IMR-90 (cell line): ENCODE results near the gene EPHB1. TPM values are rescaled to one million over a fixed set of nuclear protein-coding genes. Genes with fewer than 3 reads are reported as not detected.

Experiments used
- ATAC-seq: fragments of 200-7000 bp; cut with Tn5 transposase; 2 replicates; pipeline ENCODE4 v1.9.1; 2020; ENCODE audit warnings: low read depth, mild to moderate bottlenecking, moderate library complexity
- BruUV-seq: library from RNA; stranded (reverse); fragments of 400-500 nt; replicated peaks from 2 replicates; lab custom pipeline; 2021; lab: Mats Ljungman, UMichigan
- CTCF ChIA-PET: fragments of 300-600 bp; formaldehyde crosslinking; extraction: SDS; loops from one replicate; lab custom pipeline; 2021; ENCODE audit warnings: antibody characterized with exemption; lab: Yijun Ruan, JAX
- POLR2A ChIA-PET: fragments of 300-600 bp; sonication (Branson Sonifier 250); formaldehyde crosslinking; loops from one replicate; lab custom pipeline; 2022; ENCODE audit warnings: antibody characterized with exemption; ENCODE audit not compliant: unreplicated experiment; lab: Charles Lee
- DNase-seq: peaks from one replicate; pipeline ENCODE4 v3.0.0; 2013
- H2AFZ ChIP-seq: replicated peaks from 2 replicates; pipeline ENCODE3; 2013; ENCODE audit warnings: low read length, mild to moderate bottlenecking; ENCODE audit not compliant: poor library complexity
- H2AK5ac ChIP-seq: 2 replicates; pipeline ENCODE4 v1.6.1; 2013; ENCODE audit warnings: low read depth, low read length, inconsistent platforms
- H2AK9ac ChIP-seq: replicated peaks from 2 replicates; pipeline ENCODE3; 2013; ENCODE audit warnings: mild to moderate bottlenecking, low read depth, low read length, moderate library complexity; ENCODE audit not compliant: poor library complexity
- H2BK120ac ChIP-seq: 2 replicates; pipeline ENCODE4 v1.6.1; 2013; ENCODE audit warnings: low read depth, low read length, inconsistent platforms
- H2BK15ac ChIP-seq: 3 replicates; pipeline ENCODE4 v1.6.1; 2013; ENCODE audit warnings: low read depth, low read length, inconsistent platforms
- H2BK20ac ChIP-seq: 2 replicates; pipeline ENCODE4 v1.6.1; 2013; ENCODE audit warnings: low read depth, mild to moderate bottlenecking, inconsistent platforms, low read length, moderate library complexity
- H2BK5ac ChIP-seq: 2 replicates; pipeline ENCODE4 v1.6.1; 2013; ENCODE audit warnings: mild to moderate bottlenecking, low read depth, low read length, inconsistent platforms; ENCODE audit not compliant: poor library complexity, severe bottlenecking
- H3K14ac ChIP-seq: replicated peaks from 2 replicates; pipeline ENCODE4 v1.6.1; 2013; ENCODE audit warnings: low read depth, low read length, inconsistent platforms
- H3K18ac ChIP-seq: 2 replicates; pipeline ENCODE4 v1.6.1; 2013; ENCODE audit warnings: low read depth, low read length, control low read depth
- H3K23ac ChIP-seq: 2 replicates; pipeline ENCODE4 v1.6.1; 2013; ENCODE audit warnings: low read depth, low read length, inconsistent platforms
- H3K27ac ChIP-seq: 2 replicates; pipeline ENCODE4 v1.5.1; 2013; ENCODE audit warnings: mild to moderate bottlenecking, control low read depth, low read length; ENCODE audit not compliant: insufficient read depth
- H3K27me3 ChIP-seq: 2 replicates; pipeline ENCODE4 v1.6.1; 2013; ENCODE audit warnings: low read length; ENCODE audit not compliant: control insufficient read depth, insufficient read depth
- H3K36me3 ChIP-seq: 2 replicates; pipeline ENCODE4 v1.6.1; 2013; ENCODE audit warnings: low read length, mixed read lengths; ENCODE audit not compliant: control insufficient read depth, insufficient read depth
- H3K4ac ChIP-seq: 2 replicates; pipeline ENCODE4 v1.6.1; 2013; ENCODE audit warnings: low read depth, low read length, inconsistent platforms
- H3K4me1 ChIP-seq: 2 replicates; pipeline ENCODE4 v1.6.1; 2013; ENCODE audit warnings: low read length, mixed read lengths; ENCODE audit not compliant: control insufficient read depth, insufficient read depth
- H3K4me2 ChIP-seq: 2 replicates; pipeline ENCODE4 v1.6.1; 2013; ENCODE audit warnings: low read depth, mild to moderate bottlenecking, control low read depth, low read length, moderate library complexity
- H3K4me3 ChIP-seq: 2 replicates; pipeline ENCODE4 v1.5.1; 2013; ENCODE audit warnings: low read depth, mild to moderate bottlenecking, control low read depth, low read length, moderate library complexity; ENCODE audit not compliant: insufficient read depth
- H3K56ac ChIP-seq: 2 replicates; pipeline ENCODE4 v1.6.1; 2013; ENCODE audit warnings: low read length, inconsistent platforms; ENCODE audit not compliant: insufficient read depth; ENCODE audit errors: extremely low read depth
- H3K79me1 ChIP-seq, 2 experiments: 2 replicates each; pipeline ENCODE4 v1.6.1; 2013; ENCODE audit warnings: low read length in 2 of 2, inconsistent platforms in 1 of 2, low read depth in 1 of 2
- H3K9ac ChIP-seq: 2 replicates; pipeline ENCODE4 v1.6.1; 2013; ENCODE audit warnings: low read depth, low read length, control low read depth
- H3K9me1 ChIP-seq: 2 replicates; pipeline ENCODE4 v1.6.1; 2013; ENCODE audit warnings: low read length, inconsistent platforms; ENCODE audit not compliant: insufficient read depth
- H3K9me3 ChIP-seq: 2 replicates; pipeline ENCODE4 v1.6.1; 2013; ENCODE audit warnings: low read length; ENCODE audit not compliant: control insufficient read depth, insufficient read depth
- H4K20me1 ChIP-seq: 2 replicates; pipeline ENCODE4 v1.6.1; 2013; ENCODE audit warnings: low read length, inconsistent platforms; ENCODE audit not compliant: insufficient read depth
- H4K5ac ChIP-seq: 2 replicates; pipeline ENCODE4 v1.6.1; 2013; ENCODE audit warnings: mild to moderate bottlenecking, low read depth, low read length, control low read depth
- H4K8ac ChIP-seq, 2 experiments: 2 replicates each; pipeline ENCODE4 v1.6.1; 2013; ENCODE audit warnings: low read depth in 2 of 2, low read length in 2 of 2, control low read depth in 1 of 2, inconsistent platforms in 1 of 2
- H4K91ac ChIP-seq: 2 replicates; pipeline ENCODE4 v1.6.1; 2013; ENCODE audit warnings: low read depth, low read length, inconsistent platforms; ENCODE audit not compliant: insufficient read depth
- BHLHE40 ChIP-seq: fragments of 150-350 bp; IDR thresholded peaks from 2 replicates; pipeline ENCODE4 v1.6.1; 2016; ENCODE audit warnings: mild to moderate bottlenecking, low read depth, low read length
- MXI1 ChIP-seq: IDR thresholded peaks from 2 replicates; pipeline ENCODE4 v1.6.1; 2012; ENCODE audit warnings: low read depth, mild to moderate bottlenecking, low read length, moderate library complexity, borderline replicate concordance
- RAD21 ChIP-seq: IDR thresholded peaks from 2 replicates; pipeline ENCODE4 v1.6.1; 2012; ENCODE audit warnings: low read length, improper control_type of control experiment
- whole genome bisulfite sequencing, 2 experiments: methylation state at CpG; one replicate each; pipeline versions ENCODE4 v1.1.5 to v1.1.7; 2013; ENCODE audit warnings: missing lambda C conversion rate in 2 of 2; ENCODE audit not compliant: insufficient read length in 1 of 2; ENCODE audit errors: extremely low coverage in 2 of 2; 5-methylcytosine and 5-hydroxymethylcytosine counted together
- dilution Hi-C: fragments of 300-500 bp; cut with HindIII; formaldehyde crosslinking; loops from one replicate; pipeline ENCODE4 v1.14.3; 2018; ENCODE audit warnings: low sequenced_read_pairs; ENCODE audit not compliant: unreplicated experiment
- in situ Hi-C: fragments of 300-500 bp; cut with MboI; formaldehyde crosslinking; loops from 3 replicates; pipeline ENCODE4 v1.14.3; 2019; ENCODE audit warnings: low sequenced_read_pairs, inconsistent platforms, mixed read lengths
- intact Hi-C: fragments of 100-400 bp; cut with micrococcal nuclease; formaldehyde crosslinking; loops from 2 replicates; pipeline ENCODE4 v1.10.0; 2022
- polyA plus RNA-seq, 3 experiments: library from polyadenylated mRNA; depleted of rRNA; stranded (reverse); fragments of >200 nt; gene quantifications; 2 replicates each; pipeline ENCODE4 v1.2.3, GENCODE V29; 2012; ENCODE audit warnings: low replicate concordance in 1 of 3
- total RNA-seq: library from RNA; depleted of rRNA; stranded (reverse); fragments of >200 nt; gene quantifications from 2 replicates; pipeline ENCODE4 v1.2.3, GENCODE V29; 2012
- TF ChIP-seq, protein P1 (sequence below): fragments of 150-350 bp; IDR thresholded peaks from 2 replicates; pipeline ENCODE4 v1.6.1; 2016; ENCODE audit warnings: low read depth, mild to moderate bottlenecking, low read length, moderate library complexity, borderline replicate concordance

The EPHB1 gene
- total and polyA plus RNA-seq, 2 of the 4 experiments (the other 2 are of a cell fraction), result 0.17 to 0.36 TPM

DNA sequence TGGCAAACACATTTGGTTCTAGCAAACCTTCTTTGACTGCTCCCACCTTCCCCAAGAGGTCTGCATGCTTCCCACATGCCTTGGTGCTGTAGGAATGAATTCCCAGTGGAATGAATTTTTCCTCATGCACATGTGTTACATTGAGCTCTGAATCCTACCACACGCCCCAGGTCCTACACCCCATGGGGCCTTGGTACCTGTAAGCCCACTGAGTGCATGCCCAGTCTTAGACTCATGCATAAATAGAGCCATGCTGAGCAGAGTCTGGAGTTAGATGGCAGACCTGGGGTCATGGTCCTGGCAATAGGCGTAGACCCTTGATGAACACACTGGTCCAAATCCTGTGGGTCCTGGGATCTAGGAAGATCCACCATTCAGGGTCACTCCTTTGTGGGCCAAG, 81.8 kb downstream of the EPHB1 start:
- dilution Hi-C loops (no loop called here), in situ Hi-C loops (no loop called here), intact Hi-C loops (no loop called here)
- Histone ChIP-seq H3K9ac (no peak overlapping the region), H3K27me3 (no peaks in the 10 kb centered on the region), H4K8ac (no peak overlapping the region), H2BK15ac (no peak overlapping the region), H3K4me1 (no peaks in the 10 kb centered on the region), H2AFZ (no peak overlapping the region), H2BK20ac (no peak overlapping the region), H2AK5ac (no peak overlapping the region), H3K18ac (no peak overlapping the region), H3K36me3 (no peaks in the 10 kb centered on the region), H3K4me3 (no peak overlapping the region), H3K9me3 (no peaks in the 10 kb centered on the region), H4K5ac (no peak overlapping the region), H3K4me2 (no peak overlapping the region), H3K79me1 (no peaks in the 10 kb centered on the region), H3K27ac (no peak overlapping the region), H3K4ac (no peak overlapping the region), H2BK120ac (no peak overlapping the region), H4K20me1 (no peaks in the 10 kb centered on the region), H3K23ac (no peak overlapping the region), H3K9me1 (no peaks in the 10 kb centered on the region), H2AK9ac (no peak overlapping the region), H3K56ac (no peak overlapping the region), H4K91ac (no peak overlapping the region), H2BK5ac (no peak overlapping the region), H3K14ac (no peak overlapping the region)
- DNase-seq (no peak), ATAC-seq (no peak)
- TF ChIP-seq BHLHE40 (no peak), MXI1 (no peak), RAD21 (no peak)
- TF ChIP-seq, protein P1, sequence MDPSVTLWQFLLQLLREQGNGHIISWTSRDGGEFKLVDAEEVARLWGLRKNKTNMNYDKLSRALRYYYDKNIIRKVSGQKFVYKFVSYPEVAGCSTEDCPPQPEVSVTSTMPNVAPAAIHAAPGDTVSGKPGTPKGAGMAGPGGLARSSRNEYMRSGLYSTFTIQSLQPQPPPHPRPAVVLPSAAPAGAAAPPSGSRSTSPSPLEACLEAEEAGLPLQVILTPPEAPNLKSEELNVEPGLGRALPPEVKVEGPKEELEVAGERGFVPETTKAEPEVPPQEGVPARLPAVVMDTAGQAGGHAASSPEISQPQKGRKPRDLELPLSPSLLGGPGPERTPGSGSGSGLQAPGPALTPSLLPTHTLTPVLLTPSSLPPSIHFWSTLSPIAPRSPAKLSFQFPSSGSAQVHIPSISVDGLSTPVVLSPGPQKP, result no peak
- POLR2A ChIA-PET, result no interaction called here
- 71% methylated on average over 1 of the region's 2 CpGs; no CpG with 5 or more reads in 1 of the 2 experiments for WGBS, 2 experiments
- no TSS peak for BruUV-seq
- CTCF ChIA-PET, result no interaction called here
